ENCODE results near the gene WDR75.
A peak's percentile ranks its signal among the peaks of the same experiment; 100 is the strongest.
"Not testable (repeated sequence)": the region's sequence is repeated elsewhere in the genome, so short reads cannot be mapped to it uniquely, and the experiment has no call there.

Gene WDR75

DNA sequence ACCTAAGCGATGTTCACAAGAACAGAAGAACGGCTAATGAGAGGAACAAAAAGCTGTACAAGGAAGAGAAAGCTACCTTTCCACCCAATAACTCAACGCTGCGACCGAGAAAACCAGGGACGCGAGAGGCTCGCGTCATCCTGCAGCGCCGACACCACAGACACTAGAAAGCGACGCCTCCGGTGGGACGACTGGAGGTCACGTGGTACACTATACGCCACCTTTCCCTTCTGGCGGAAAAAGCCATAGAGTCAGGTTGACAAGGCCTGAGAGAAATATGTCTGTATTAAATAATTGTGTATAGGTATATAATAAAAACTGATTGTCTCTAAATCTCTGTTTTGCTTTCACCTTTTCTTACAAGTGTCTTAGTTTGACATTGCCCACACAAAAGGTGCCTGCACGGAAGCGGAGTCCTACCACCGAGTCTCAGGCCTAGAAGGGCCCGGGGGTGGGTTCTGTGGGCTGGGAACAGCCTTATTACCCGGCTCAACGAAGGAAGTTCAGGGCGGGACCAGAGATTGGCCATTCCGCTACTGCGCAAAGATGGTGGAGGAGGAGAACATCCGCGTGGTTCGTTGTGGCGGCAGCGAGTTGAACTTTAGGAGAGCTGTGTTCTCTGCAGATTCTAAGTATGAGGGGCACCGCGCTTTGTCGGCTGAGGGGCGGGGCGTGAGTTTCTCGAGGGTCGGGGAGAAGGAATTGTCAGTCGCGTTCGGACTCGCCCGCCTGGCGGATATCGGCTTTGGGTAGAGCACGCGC lies at the start of gene WDR75:
Gene WDR75, plus strand, starts transcription at position 528 of the 762 bp plus-strand sequence. Its CDS starts 19 bp downstream, at position 547.
- DNase-seq, result peak; percentile 74

DNA sequence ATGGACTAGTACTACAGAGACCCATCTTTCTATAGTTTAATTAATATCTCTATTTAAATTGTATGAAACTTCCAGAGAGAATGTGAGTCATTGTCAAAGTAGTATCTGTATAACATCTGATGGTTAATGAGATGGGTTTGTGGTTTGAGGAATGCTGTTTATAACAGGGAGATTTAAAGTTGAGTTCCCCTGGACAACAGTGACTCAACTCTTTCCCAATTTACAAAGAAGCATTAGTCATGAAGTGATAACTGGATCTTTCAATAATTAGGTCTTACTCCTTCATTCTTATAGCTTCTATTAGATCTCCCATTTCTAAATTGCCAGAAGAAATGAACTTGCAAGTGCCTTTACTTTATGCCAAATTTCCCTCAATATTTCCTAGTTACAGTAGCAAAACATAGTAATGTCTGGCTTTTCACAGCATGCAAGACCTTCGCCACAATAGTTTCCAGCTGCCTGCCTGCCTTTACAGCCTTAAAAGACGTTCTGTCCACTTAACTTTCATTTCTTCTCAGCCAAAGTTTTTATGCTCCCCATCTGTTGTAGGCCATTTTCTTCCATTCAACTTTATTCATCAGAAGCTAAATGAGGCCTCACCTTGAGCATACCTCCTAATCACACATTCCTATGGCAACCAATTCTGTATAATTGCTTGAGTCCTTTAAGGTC lies 47.7 kb upstream of the WDR75 start:
- no peak for DNase-seq

DNA sequence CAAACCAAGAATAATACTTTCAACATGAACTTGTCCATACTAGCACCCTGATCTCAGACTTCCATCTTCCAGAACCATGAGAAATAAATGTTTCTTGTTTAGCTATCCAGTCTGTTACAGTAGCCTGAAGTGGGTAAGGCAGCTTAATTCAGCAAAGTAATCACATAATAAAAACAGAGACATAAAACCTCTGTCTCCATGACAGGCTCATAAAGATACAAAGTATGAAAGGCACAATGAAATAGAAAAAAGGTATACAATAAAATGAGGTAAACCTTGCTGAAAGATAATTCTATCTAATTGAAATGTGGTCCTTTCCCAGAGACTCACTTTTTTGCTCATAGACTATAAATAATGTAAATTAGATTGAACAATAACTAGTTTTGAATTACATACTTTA lies 46.7 kb upstream of the WDR75 start:
- DNase-seq, result no peak

DNA sequence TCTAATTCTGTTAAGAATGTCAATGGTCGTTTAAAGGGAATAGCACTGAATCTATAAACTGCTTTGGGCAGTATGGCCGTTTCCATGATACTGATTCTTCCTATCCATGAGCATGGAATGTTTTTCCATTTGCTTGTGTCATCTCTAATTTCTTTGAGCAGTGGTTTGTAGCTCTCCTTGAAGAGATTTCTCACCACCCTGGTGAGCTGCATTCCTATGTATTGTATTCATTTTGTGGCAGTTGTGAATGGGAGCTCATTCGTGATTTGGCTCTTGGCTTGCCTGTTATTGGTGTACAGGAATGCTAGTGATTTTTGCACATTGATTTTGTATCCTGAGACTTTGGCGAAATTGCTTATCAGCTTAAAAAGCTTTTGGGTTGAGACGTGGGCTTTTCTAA lies 38.3 kb upstream of the WDR75 start:
- DNase-seq, result no peak

DNA sequence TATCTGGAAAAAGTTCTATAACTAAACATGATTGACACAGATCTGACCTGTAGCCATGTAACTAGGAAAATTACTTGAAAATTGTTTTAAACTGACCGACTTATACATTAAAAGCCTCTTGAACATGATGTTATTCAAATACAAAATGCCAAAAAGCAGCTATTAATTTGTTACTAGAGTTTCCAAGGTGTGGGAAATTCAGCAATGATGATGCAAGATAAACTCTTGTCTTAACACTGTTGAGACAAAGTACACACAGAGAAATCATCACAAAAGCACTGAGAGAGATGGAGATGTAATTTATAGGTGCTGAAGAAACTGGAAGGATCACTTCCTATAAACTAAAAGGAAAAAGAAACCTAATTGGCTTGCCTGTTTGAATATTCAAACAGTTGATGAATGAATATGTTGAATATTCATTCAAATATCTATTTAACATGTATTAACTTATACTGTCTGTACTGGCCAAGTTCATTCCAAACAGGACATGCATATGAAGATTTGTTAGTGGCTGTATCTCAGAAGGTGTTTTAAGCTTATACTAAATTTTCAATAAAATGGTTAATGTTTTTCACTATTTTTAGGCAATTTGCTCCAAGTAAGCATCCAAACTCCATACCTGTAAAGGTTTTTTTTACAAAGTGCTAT lies 34.6 kb upstream of the WDR75 start:
- no peak for DNase-seq

DNA sequence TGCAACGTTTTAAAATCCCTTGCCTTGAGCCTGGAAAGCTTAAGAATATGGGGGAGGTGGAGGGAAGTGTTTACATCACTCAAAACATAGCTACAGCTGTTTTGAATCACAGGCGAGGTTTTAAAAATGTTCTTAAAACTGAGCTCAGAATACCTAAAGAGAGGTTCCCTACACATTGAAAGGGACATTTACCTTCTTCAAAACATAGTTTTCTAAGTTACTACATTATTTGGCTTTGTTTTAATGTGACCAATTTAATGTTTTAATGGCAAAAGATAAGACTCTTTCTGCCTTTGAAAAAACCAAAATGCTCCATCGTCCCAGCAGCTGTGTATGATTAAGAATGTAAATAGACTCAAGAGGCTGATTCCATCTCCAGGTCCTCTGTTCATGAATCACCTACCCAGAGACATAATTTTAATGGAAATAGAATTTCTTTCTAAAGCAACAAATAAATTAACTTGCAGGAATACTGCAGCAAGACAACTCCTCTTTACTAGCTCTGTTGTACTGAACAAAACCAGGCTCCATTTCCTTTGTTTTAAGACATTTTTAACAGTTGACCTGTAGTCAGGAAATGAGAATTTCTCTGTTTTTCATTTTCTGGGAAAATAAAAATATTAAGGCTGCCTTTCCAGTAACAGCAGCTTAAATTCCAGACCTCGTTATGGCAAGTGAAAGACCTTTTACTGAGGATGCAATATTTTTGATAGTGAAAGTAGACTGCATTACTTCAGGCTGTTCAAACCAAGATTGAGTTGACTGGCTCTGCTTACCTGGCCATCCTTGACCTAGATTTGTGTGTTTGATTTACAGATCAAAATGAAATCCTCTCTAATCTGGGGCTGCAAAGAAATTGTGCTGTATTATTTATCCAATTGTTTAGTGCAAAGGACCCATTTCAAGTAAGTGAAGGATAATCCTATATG lies 33.7 kb upstream of the WDR75 start:
- DNase-seq, result no peak

DNA sequence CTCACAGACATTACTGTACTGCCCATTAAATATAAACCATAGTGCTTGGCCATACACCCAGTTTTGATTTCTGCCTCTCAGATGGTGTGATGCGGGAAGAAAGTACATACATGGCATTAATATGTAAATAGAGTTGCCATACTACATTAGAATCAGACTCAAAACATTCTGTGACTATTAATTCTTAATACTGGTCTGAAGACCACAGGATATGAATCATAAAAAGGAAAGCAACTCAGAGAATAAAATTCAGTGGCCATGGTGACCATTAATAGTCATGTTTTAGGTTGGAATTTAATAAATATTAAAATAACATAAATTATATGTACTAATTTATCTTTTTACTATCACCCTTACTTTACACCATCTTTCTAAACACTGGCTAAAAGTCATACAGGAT lies 33.0 kb upstream of the WDR75 start:
- no peak for DNase-seq

DNA sequence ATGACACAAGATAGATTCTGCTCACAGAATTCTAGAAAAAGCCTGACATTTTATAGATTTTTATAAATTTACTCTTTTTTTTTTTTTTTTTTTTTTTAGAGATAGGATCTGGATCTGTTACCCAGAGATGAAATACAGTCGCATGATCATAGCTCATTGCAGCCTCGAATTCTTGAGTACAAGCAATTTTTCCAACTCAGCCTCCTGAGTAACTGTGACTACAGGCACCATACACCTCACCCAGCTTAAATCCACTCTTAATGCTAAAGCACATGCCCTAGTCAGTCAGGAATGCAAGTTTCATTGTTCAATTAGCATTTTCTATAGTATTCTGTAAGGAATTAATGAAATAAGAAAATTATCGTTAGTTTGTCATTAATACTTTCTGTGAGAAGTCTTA lies 32.1 kb upstream of the WDR75 start:
- no peak for DNase-seq

DNA sequence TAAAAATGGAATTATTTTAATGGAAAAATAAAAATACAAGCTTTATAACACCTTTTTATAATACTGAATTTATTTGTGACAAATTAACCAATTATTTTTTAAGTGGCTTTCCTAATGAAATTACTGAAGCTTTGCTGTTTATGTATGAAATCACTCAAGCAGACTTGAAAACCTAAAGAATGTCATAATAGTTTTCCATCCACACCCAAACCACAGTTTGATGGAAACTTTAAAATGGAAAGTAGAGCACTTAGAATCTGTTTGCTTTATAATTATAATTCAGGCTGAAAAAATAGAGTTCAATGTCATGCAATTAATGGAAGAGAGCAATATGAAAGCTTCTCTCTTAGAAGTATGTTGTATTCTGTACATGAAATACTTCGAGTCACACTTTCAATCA lies 31.6 kb upstream of the WDR75 start:
- DNase-seq, result no peak

DNA sequence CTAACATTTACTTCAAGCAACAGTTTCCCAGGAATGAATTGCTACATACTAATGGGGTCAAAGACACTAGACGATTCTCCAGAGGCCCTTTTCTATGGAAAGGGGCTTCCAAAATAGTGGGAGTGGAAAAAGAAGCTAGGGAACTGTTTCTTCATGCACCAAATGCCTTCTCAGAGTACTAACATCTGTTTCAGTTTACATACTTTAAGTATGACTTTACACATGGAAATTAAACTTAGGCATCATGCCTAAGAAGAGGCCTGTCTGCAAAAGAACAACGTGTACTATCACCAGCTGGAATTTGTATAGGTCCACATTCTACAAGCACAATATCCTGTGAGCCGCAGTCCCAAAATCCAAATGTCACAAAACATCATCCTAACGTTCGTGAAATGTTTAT lies 29.4 kb upstream of the WDR75 start:
- DNase-seq, result no peak

DNA sequence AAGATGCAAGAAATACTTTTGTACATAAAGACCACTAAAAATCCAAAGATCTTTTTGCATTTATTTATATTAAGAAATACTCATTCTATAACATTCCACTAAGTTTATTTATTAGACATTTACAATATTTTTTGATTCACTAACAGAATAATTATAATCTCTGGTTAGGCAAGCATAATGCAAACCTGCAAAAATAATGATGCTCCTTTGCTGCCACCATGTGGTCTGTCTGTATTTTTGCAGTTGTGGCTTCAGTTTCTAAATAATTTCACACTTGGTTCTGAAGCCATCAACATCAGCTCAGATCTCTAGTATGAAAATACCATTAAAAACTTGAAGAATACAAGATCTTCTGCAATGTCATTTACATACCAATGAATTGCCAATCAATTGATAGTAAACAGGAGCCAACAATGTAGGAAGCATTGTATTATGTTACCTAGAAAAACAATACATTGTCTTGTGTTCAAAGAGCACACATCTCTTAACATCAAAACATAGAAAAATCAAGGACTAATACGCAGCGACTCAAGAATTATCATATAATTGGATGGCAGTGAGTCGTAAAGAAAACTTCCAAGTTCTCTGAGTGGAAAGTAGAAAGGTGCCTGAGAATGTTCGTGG lies 28.8 kb upstream of the WDR75 start:
- DNase-seq, result no peak

DNA sequence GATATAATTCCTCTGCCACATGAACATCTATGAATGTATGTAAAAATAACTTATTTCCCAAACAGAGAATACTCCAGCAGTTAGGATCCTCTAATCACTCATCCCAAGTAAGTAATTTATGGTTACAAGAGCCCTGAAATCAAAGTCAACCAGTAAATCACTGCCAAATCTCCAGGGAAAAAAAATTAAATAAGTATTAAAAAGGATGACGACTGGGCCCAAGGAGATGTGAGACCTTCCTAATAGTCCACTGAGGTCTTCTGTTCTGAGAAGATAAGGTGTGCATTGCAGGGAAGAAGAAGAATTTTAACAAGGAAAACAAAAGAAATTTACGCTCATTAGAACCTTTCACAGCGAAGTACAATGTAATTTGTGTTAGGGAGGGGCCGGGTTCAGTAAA lies 28.0 kb upstream of the WDR75 start:
- DNase-seq, result no peak

DNA sequence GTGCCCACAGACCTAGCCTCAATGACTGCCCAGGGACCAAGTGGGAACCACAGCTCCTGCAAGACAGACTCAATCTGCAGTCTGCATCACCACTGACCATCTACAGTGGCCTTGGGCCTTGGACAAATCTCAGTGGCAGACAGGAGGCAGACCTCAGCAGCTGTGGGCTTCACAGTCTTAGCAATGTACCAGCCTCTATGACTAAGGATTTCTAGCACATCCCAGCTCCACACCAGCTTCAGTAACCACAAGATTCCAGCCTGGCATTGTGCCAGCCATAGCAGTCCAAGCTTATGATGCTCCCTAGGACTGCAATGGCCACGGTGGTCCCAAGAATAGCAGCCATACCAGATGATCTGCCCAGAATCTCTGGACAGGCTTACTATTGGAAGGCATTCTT lies 19.6 kb upstream of the WDR75 start:
- no peak for DNase-seq

DNA sequence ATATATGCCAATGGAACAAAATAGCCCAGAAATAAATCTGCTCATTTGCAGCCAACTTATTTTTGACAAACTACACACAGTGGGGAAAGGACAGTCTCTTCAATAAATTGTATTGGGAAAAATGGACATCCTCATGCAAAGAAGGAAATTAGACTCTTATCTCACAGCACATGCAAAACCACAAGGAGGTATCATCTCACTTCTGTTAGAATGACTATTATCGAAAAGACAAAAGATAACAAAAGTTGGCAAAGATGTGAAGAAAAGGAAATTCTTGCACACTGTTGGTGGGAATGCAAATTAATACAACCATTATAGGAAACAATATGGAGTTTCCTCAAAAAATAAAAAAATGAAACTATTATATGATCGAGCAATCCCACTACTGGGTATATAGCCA lies 16.3 kb upstream of the WDR75 start:
- no peak for DNase-seq

DNA sequence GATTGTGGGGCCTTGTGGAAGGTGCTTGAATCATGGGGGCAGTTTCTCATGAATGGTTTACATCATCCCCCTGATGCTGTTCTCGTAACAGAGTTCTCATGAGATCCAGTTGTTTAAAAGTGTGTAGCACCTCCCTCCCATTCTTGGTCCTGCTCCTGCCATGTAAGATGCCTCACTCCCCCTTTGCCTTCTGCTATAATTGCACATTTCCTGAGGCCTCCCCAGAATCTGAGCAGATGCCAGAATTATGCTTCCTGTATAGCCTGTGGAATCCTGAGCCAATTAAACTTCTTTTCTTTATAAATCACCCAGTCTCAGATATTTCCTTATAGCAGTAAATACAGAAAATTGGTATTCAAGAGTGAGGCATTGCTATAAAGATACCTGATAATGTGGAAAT lies 15.6 kb upstream of the WDR75 start:
- no peak for DNase-seq

DNA sequence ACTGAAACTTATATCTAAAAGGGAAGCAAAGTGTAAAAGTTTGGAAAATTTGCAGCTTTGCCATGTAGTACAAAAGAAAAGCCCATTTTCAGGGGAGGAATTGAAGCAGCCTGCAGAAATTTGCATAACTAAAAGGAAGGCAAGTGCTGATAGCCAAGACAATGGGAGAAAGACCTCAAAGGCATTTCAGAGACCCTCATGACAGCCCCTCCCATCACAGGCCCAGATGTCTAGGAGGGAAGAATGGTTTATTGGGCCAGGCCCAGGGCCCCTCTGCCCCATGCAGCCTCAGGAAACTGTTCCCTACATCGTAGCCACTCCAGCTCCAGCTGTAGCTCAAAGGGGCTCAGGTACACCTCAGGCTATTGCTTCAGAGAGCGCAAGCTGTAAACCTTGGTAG lies 14.4 kb upstream of the WDR75 start:
- no peak for DNase-seq

DNA sequence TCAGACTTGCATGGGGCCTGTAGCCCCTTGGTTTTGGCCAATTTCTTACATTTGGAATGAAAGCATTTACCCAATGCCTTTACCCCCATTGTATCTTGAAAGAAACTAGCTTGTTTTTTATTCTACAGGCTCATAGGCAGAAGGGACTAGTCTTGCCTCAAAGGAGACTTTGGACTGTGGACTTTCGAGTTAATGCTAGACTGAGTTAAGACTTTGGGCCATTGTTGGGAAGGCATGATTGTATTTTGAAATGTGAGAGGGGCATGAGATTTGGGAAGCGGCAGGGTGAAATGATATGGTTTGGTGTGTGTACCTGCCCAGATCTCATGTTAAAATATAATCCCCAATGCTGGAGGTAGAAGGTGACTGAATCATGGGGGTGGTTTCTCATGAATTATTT lies 13.4 kb upstream of the WDR75 start:
- DNase-seq, result no peak

DNA sequence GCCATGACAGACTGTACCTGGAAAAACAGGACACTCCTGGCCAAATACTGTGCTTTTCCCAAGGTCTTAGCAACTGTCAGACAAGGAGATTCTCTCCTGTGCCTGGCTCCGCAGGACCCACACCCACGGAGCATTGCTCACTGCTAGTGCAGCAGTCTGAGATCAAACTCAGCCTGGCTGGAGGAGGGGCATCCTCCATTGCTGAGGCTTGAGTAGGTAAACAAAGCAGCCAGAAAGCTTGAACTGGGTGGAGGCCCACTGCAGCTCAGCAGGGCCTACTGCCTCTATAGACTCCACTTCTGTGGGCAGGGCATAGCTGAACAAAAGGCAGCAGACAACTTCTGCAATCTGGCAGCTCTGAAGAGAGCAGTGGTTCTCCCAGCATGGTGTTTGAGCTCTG lies 10.8 kb upstream of the WDR75 start:
- not testable (repeated sequence) for DNase-seq

DNA sequence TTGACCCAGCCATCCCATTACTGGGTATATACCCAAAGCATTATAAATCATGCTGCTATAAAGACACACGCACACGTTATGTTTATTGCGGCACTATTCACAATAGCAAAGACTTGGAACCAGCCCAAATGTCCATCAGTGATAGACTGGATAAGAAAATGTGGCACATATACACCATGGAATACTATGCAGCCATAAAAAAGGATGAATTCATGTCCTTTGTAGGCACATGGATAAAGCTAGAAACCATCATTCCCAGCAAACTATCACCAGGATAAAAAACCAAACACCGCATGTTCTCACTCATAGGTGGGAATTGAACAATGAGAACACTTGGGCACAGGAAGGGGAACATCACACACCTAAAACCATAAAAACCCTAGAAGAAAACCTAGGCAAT lies 5.5 kb upstream of the WDR75 start:
- DNase-seq, result not testable (repeated sequence)

DNA sequence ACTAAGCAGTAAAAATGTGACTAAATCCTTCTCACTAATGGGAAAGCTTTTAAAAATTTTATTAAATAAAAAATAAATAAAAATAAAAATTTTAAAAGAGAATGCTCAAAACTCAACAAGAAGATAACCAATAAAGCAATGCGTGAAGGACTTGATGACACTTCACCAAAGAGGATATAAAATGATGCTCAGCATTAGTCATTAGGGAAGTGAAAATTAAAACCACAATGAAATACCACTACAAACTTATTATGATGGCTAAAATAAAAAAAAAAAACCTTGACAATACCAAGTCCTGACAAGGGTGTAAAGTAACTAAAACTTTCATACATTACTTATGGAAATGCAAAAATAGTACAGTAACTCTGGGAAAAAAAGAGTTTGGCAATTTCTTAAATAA lies 3.3 kb upstream of the WDR75 start:
- DNase-seq, result no peak

DNA sequence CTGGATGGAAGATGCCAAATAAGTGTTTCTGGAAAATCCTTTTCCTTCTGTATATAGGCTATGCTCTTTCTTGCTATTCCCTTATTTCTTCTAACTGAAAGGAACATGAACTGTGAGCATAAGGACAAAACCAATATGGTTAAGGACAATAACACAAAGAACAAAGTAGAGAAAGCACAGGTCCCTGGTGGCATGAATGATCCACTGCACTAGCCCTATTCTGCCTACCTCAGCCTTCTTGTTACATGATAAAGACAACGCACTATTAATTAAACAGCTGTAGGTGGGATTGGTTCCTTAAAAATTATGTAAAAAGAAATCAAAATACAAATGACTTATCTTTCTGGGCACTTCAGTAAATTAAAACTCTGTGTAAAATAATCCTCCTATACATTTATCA lies 1.9 kb upstream of the WDR75 start:
- no peak for DNase-seq

DNA sequence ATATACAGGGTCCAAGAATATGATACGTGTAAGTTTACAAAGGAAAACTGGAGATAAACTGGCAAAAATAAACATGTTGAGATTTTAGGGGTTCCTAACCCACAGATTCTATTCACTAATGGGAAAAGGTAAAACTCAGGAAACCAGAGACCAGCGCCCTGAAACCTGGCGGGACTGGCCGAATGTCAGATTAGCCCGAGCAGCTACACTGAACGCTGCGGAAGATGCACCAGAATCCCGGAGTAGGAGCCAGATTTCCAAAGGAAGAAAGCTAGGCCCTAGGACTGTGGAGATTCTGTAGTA lies 679 bp upstream of the WDR75 start:
- DNase-seq, result no peak

DNA sequence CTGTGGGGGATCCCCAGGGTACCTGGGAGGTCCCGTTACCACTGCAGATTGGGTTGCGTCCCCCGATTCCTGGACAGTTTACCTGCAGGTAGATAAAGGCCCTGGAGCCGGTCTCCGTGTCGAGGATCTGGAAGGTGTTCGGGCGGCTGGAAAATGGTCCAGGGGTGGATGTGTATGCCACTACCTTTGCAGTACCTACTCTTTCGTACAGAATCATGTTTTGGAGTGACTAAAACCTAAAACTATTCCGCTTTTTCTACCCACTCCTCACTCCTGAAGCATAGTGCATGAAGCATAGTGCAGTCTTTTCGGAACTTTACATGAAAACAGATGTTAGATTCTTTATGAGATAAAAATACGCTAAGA lies 418 bp downstream of the WDR75 start:
- DNase-seq, result no peak

Data from GOT3 (cell line).